ENCODE results near the gene RBM24. TPM values are rescaled to one million over a fixed set of nuclear protein-coding genes. Genes with fewer than 3 reads are reported as not detected.

RBM24 gene
- total RNA-seq, 1 experiment from 2014 or later = 2.0 TPM

DNA sequence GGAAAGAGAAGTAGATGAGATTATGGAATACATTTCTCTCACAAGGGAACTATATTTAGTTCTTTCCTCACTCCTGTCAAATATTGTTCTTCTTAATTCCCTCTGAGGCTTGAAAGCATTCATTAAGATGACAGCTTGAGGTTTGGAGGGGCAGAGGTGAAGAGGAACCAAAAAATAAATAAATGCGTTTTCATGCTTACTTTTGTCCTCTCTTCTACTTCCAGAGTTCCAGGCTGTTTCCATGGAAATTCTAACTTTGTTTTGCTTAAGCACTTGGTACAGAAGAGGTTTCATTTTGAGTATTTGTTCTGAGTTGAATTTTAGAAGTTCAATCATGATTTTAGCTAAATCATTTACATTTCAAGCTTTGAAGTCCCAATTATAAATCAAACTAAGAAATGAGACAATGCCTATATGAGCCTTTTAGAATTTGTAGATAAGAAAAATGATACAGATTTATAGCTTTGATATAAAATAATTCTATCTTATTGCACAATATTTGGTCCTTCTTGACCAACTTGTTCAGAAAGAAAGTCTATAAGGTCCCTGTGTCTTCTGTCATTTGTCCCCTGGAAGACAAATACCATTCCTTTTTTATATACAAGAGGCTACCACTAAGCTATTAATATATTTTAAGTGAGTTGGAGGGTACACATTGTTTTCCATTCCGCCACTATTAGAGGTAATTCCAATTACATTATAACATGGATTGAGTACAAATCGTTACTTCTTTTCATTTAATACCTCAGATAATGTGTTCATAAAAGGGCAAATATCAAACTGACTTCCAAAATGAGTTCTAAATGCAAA, 16.3 kb downstream of the RBM24 start:
- ATAC-seq = no peak
- Histone ChIP-seq H3K4me1 (ENCODE audit: insufficient read depth, low read length) (no peaks in the 10 kb centered on the region), H4K20me1 (ENCODE audit: low read length) (no peaks in the 10 kb centered on the region), H3K79me2 (ENCODE audit: low read length) (no peaks in the 10 kb centered on the region), H3K4me2 (ENCODE audit: low read length) (no peak overlapping the region), H3K36me3 (ENCODE audit: low read depth, low read length) (no peaks in the 10 kb centered on the region), H3K9me2 (replicated peaks; ENCODE audit: low read length) (no peaks in the 10 kb centered on the region), H2AFZ (ENCODE audit: low read length) (no peak overlapping the region), H3K27ac (ENCODE audit: low read length) (no peak overlapping the region), H3F3A (ENCODE audit: low read length, unreplicated experiment) (no peaks in the 10 kb centered on the region), H3K4me3 (ENCODE audit: low read length) (no peak overlapping the region), H3K27me3 (ENCODE audit: low read length) (no peaks in the 10 kb centered on the region), H3K9me3 (ENCODE audit: low read length) (no peaks in the 10 kb centered on the region), H3K9ac (ENCODE audit: low read length) (no peak overlapping the region)
- CTCF ChIA-PET = no interaction called here
- DNase-seq = no peak
- intact Hi-C loops (cut with micrococcal nuclease) = no loop called here
- BruUV-seq (replicated peaks) = no TSS peak
- POLR2A ChIA-PET (ENCODE audit: unreplicated experiment) = no interaction called here
- TF ChIP-seq, protein P1, sequence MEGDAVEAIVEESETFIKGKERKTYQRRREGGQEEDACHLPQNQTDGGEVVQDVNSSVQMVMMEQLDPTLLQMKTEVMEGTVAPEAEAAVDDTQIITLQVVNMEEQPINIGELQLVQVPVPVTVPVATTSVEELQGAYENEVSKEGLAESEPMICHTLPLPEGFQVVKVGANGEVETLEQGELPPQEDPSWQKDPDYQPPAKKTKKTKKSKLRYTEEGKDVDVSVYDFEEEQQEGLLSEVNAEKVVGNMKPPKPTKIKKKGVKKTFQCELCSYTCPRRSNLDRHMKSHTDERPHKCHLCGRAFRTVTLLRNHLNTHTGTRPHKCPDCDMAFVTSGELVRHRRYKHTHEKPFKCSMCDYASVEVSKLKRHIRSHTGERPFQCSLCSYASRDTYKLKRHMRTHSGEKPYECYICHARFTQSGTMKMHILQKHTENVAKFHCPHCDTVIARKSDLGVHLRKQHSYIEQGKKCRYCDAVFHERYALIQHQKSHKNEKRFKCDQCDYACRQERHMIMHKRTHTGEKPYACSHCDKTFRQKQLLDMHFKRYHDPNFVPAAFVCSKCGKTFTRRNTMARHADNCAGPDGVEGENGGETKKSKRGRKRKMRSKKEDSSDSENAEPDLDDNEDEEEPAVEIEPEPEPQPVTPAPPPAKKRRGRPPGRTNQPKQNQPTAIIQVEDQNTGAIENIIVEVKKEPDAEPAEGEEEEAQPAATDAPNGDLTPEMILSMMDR (conservative IDR thresholded peaks at IDR 0.05; ENCODE audit: low read depth, low read length) = no peak
- TF ChIP-seq EZH2 (IDR thresholded peaks at IDR 0.05; ENCODE audit: low read length, unreplicated experiment) = no peak
- TF ChIP-seq EZH2phosphoT487 (IDR thresholded peaks at IDR 0.05; ENCODE audit: borderline replicate concordance, low read length) = no peak

DNA sequence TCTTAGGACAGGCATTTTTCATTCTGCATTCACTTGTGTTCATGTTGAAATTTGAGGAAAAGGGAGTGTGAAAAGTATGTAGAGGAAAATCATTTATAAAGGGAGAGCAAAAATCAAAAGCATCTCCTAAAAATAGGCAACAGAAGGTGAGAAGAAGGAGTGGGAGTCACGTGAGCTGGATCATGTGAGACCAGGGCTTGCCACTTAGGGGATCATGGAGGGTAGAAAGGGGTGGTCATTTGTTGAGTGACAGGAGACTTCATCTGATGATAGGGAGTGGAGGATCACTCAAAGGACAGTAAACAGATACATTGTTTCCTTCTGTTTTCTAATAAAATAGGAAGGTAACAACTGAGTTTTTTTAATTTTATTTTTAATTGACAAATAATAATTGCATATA, 17.1 kb downstream of the RBM24 start:
- TF ChIP-seq, protein P1 (conservative IDR thresholded peaks at IDR 0.05; ENCODE audit: low read depth, low read length) = no peak
- TF ChIP-seq EZH2phosphoT487 (IDR thresholded peaks at IDR 0.05; ENCODE audit: borderline replicate concordance, low read length) = no peak
- no peak for TF ChIP-seq EZH2 (IDR thresholded peaks at IDR 0.05; ENCODE audit: low read length, unreplicated experiment)
- no TSS peak for BruUV-seq (replicated peaks)

DNA sequence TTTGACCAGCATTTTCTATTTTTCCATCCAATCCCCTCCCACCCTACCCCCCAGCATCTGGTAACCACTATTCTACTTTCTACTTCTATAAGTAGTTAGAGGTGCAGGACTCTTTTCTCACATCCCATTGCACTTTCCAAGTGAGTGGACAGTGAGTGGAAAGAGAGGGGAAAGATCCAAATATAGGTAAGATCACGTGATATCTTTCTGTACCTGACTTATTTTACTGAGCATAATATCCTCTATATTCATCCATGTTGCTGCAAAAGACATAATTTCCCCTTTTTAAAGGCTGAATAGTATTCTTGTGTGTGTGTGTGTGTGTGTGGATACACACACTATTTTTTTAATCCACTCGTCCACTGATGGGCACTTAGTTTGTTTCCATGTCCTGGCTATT, 18.1 kb downstream of the RBM24 start:
- Histone ChIP-seq H3K9ac (ENCODE audit: low read length) (no peak overlapping the region), H3F3A (ENCODE audit: low read length, unreplicated experiment) (no peaks in the 10 kb centered on the region), H3K9me3 (ENCODE audit: low read length) (no peaks in the 10 kb centered on the region), H3K36me3 (ENCODE audit: low read depth, low read length) (no peaks in the 10 kb centered on the region), H3K4me1 (ENCODE audit: insufficient read depth, low read length) (no peaks in the 10 kb centered on the region), H3K79me2 (ENCODE audit: low read length) (no peaks in the 10 kb centered on the region), H2AFZ (ENCODE audit: low read length) (no peak overlapping the region), H3K4me2 (ENCODE audit: low read length) (no peak overlapping the region), H3K27me3 (ENCODE audit: low read length) (no peaks in the 10 kb centered on the region), H3K4me3 (ENCODE audit: low read length) (no peak overlapping the region), H3K9me2 (replicated peaks; ENCODE audit: low read length) (no peaks in the 10 kb centered on the region), H4K20me1 (ENCODE audit: low read length) (no peaks in the 10 kb centered on the region), H3K27ac (ENCODE audit: low read length) (no peak overlapping the region)
- DNase-seq = no peak
- no TSS peak for BruUV-seq (replicated peaks)
- intact Hi-C loops (cut with micrococcal nuclease) = no loop called here
- CTCF ChIA-PET = no interaction called here
- TF ChIP-seq EZH2 (IDR thresholded peaks at IDR 0.05; ENCODE audit: low read length, unreplicated experiment) = no peak
- no peak for TF ChIP-seq EZH2phosphoT487 (IDR thresholded peaks at IDR 0.05; ENCODE audit: borderline replicate concordance, low read length)
- TF ChIP-seq, protein P1 (conservative IDR thresholded peaks at IDR 0.05; ENCODE audit: low read depth, low read length) = no peak
- ATAC-seq = no peak
- POLR2A ChIA-PET (ENCODE audit: unreplicated experiment) = no interaction called here

More for the DNA sequence above, 17.1 kb downstream of the RBM24 start:
- H3K9me3 ChIP-seq (ENCODE audit: low read length) = no peaks in the 10 kb centered on the region
- no peaks in the 10 kb centered on the region for H3K36me3 ChIP-seq (ENCODE audit: low read depth, low read length)
- H3K9ac ChIP-seq (ENCODE audit: low read length) = no peak overlapping the region
- H3K9me2 ChIP-seq (replicated peaks; ENCODE audit: low read length) = no peaks in the 10 kb centered on the region
- H3K79me2 ChIP-seq (ENCODE audit: low read length) = no peaks in the 10 kb centered on the region
- no peak for DNase-seq
- H4K20me1 ChIP-seq (ENCODE audit: low read length) = no peaks in the 10 kb centered on the region
- H3K27me3 ChIP-seq (ENCODE audit: low read length) = no peaks in the 10 kb centered on the region
- ChIA-PET POLR2A (ENCODE audit: unreplicated experiment) (no interaction called here), CTCF (no interaction called here)
- H3K27ac ChIP-seq (ENCODE audit: low read length) = no peak overlapping the region
- no peaks in the 10 kb centered on the region for H3K4me1 ChIP-seq (ENCODE audit: insufficient read depth, low read length)
- ATAC-seq = no peak
- no peak overlapping the region for H3K4me2 ChIP-seq (ENCODE audit: low read length)
- H2AFZ ChIP-seq (ENCODE audit: low read length) = no peak overlapping the region
- intact Hi-C loops (cut with micrococcal nuclease) = no loop called here
- no peaks in the 10 kb centered on the region for H3F3A ChIP-seq (ENCODE audit: low read length, unreplicated experiment)
- no peak overlapping the region for H3K4me3 ChIP-seq (ENCODE audit: low read length)
